SU-DHL-6 (cell line): ENCODE results near the gene EVL.
A peak's percentile ranks its signal among the peaks of the same experiment; 100 is the strongest.

ENCODE experiments used
- H2AFZ ChIP-seq: fragments of 200-600 bp; sonication (generic); 2 replicates; pipeline ENCODE4 v1.6.1; 2014; ENCODE audit warnings: low read depth, mild to moderate bottlenecking, moderate library complexity, mixed read lengths, antibody characterized with exemption, low read length; ENCODE audit not compliant: severe bottlenecking
- H3F3A ChIP-seq: fragments of 200-600 bp; shearing (Covaris generic); 2 replicates; pipeline ENCODE4 v1.6.0; 2016; ENCODE audit warnings: antibody characterized with exemption, mild to moderate bottlenecking; ENCODE audit not compliant: insufficient read depth
- H3K27ac ChIP-seq: fragments of 200-600 bp; sonication (generic); 2 replicates; pipeline ENCODE4 v1.5.1; 2016; ENCODE audit warnings: low read depth, mild to moderate bottlenecking, low read length, moderate library complexity, mixed read lengths
- H3K27me3 ChIP-seq: fragments of 200-600 bp; sonication (generic), shearing (Covaris generic); 2 replicates; pipeline ENCODE4 v1.6.0; 2014; ENCODE audit warnings: mild to moderate bottlenecking, low read length
- H3K36me3 ChIP-seq: fragments of 200-600 bp; sonication (generic); 2 replicates; pipeline ENCODE4 v1.6.1; 2014; ENCODE audit warnings: mild to moderate bottlenecking, low read length, mixed read lengths
- H3K4me2 ChIP-seq: fragments of 300-600, 200-600 bp; shearing (Covaris generic), sonication (generic); 2 replicates; pipeline ENCODE4 v1.6.0; 2014; ENCODE audit warnings: low read length, low read depth, mild to moderate bottlenecking; ENCODE audit not compliant: poor library complexity, severe bottlenecking
- H3K4me3 ChIP-seq: fragments of 200-600 bp; sonication (generic); 2 replicates; pipeline ENCODE4 v1.5.1; 2014; ENCODE audit warnings: antibody characterized with exemption, low read length, mild to moderate bottlenecking, mixed read lengths; ENCODE audit not compliant: insufficient read depth, poor library complexity, severe bottlenecking
- H3K79me2 ChIP-seq: fragments of 200-600 bp; sonication (generic); 2 replicates; pipeline ENCODE4 v1.6.1; 2014; ENCODE audit warnings: mild to moderate bottlenecking, low read length, moderate library complexity; ENCODE audit not compliant: insufficient read depth
- H3K9ac ChIP-seq: fragments of 200-600 bp; sonication (generic); 2 replicates; pipeline ENCODE4 v1.7.0; 2014; ENCODE audit warnings: mild to moderate bottlenecking, low read length
- H3K9me2 ChIP-seq: fragments of 200-600 bp; sonication (generic); replicated peaks from 2 replicates; pipeline ENCODE4 v1.6.1; 2014; ENCODE audit warnings: low read length; ENCODE audit not compliant: insufficient read depth
- H3K9me3 ChIP-seq: fragments of 200-600 bp; sonication (generic); 2 replicates; pipeline ENCODE4 v1.6.1; 2014; ENCODE audit warnings: low read length, mixed read lengths; ENCODE audit not compliant: insufficient read depth
- H4K20me1 ChIP-seq: fragments of 200-600 bp; sonication (generic); 2 replicates; pipeline ENCODE4 v1.6.1; 2014; ENCODE audit warnings: low read depth, mild to moderate bottlenecking, antibody characterized with exemption, low read length, moderate library complexity, mixed read lengths
- EZH2phosphoT487 ChIP-seq: fragments of 200-600 bp; sonication (generic), shearing (Covaris generic); conservative IDR thresholded peaks from 2 replicates; pipeline ENCODE4 v1.6.1; 2018; ENCODE audit warnings: mild to moderate bottlenecking, antibody characterized with exemption, low read length, moderate library complexity, mixed read lengths
- TF ChIP-seq, protein P1 (sequence below): fragments of 200-600 bp; sonication (generic); IDR thresholded peaks from one replicate; pipeline ENCODE4 v1.5.1; 2017; ENCODE audit warnings: antibody characterized with exemption, mild to moderate bottlenecking, low read length, moderate library complexity; ENCODE audit not compliant: insufficient read depth, poor library complexity, severe bottlenecking

The EVL gene

DNA sequence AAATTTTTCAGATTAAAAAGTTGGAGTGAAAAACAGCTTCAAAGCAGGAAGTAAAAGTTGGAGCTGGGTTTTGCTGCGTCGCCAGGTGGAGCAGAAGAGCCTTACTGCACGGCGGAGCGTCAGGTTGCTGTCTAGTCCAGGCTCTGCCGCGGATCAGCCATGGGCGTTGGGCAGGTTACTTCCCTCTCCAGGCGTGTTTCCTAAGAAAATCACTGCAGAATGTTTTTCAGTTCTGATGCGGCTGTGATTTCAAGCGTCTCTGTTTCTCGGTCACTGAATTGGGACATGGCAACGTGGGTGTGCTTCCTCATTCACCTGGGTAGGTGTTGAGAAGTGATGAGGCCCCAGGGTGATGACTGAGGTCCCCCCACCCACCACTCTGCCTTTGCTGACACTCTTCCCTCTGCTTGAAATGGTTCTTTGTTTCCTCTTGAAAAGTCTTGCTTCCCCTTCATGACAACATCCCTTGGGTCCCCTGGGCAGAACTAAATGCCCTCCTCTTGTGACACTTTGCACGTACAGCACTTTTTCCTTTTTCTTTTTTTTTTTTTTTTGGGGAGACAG, 7.6 kb downstream of the EVL start:
- Histone ChIP-seq H3K27me3 (no peaks in the 10 kb centered on the region), H3K27ac (peak overlapping the region; percentile 95), H3F3A (peaks cover 38% of the 10 kb centered on the region), H3K36me3 (peaks cover 3% of the 10 kb centered on the region; the same call in 1 of the 2 replicates), H3K79me2 (peaks cover 84% of the 10 kb centered on the region), H3K9ac (peak overlapping the region; percentile 34), H3K4me3 (peak overlapping the region; percentile 31), H3K4me2 (peak overlapping the region; percentile 85), H3K9me3 (no peaks in the 10 kb centered on the region), H2AFZ (peak overlapping the region; percentile 45), H3K9me2 (no peaks in the 10 kb centered on the region), H4K20me1 (no peaks in the 10 kb centered on the region)
- no peak for TF ChIP-seq EZH2phosphoT487
- TF ChIP-seq, protein P1, sequence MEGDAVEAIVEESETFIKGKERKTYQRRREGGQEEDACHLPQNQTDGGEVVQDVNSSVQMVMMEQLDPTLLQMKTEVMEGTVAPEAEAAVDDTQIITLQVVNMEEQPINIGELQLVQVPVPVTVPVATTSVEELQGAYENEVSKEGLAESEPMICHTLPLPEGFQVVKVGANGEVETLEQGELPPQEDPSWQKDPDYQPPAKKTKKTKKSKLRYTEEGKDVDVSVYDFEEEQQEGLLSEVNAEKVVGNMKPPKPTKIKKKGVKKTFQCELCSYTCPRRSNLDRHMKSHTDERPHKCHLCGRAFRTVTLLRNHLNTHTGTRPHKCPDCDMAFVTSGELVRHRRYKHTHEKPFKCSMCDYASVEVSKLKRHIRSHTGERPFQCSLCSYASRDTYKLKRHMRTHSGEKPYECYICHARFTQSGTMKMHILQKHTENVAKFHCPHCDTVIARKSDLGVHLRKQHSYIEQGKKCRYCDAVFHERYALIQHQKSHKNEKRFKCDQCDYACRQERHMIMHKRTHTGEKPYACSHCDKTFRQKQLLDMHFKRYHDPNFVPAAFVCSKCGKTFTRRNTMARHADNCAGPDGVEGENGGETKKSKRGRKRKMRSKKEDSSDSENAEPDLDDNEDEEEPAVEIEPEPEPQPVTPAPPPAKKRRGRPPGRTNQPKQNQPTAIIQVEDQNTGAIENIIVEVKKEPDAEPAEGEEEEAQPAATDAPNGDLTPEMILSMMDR = peak; percentile 44

DNA sequence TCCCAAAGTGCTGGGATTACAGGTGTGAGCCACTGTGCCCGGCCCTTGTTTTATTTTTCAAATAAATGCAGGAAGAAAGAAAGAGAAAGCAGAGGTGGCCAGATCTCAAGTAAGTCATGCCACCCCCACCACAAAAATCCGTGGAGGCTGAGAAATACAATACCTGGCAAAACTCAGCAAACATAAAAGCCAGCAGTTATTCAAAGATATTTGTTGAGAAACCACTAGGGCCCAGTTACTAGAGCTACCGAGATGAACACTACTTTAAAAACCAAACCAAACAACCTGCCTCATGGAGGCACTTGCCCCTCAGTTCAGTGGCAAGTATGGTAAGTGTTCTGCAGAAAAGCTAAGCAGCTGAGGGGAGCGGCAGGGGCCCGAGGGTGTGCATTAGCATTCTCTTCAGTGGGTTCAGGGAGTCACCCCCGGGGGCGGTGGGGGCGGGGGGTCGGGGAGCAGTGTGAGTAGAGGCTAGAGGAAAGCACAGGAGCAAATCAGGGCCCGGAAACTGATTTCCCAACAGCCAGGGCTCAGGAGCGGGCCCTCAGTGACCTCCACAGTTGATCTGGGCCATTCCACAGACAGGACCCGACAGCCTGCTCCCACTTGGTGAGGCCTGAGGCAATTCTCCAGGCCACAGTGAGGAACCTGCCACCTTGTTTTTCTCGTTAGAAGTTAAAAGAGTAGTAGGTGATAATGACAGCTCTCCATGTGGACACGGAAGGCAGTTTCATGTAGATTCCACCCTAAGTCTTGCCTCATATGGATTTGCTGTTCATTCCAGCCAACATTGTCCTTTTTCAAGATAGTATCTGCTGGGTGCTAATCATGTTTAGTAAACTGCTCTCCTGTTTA, 8.6 kb downstream of the EVL start:
- H3K36me3 ChIP-seq = peaks cover 3% of the 10 kb centered on the region; the same call in 1 of the 2 replicates
- H3F3A ChIP-seq = peaks cover 30% of the 10 kb centered on the region
- no peak overlapping the region for H3K4me3 ChIP-seq
- peaks cover 86% of the 10 kb centered on the region for H3K79me2 ChIP-seq
- H3K4me2 ChIP-seq = peak overlapping the region; percentile 85
- H3K9me2 ChIP-seq = no peaks in the 10 kb centered on the region
- H2AFZ ChIP-seq = no peak overlapping the region
- H3K27ac ChIP-seq = peak overlapping the region; percentile 95
- H3K9ac ChIP-seq = peak overlapping the region; percentile 34; the same call in 1 of the 2 replicates
- H4K20me1 ChIP-seq = no peaks in the 10 kb centered on the region
- no peak for TF ChIP-seq EZH2phosphoT487
- TF ChIP-seq, protein P1 = no peak
- H3K27me3 ChIP-seq = no peaks in the 10 kb centered on the region
- no peaks in the 10 kb centered on the region for H3K9me3 ChIP-seq

DNA sequence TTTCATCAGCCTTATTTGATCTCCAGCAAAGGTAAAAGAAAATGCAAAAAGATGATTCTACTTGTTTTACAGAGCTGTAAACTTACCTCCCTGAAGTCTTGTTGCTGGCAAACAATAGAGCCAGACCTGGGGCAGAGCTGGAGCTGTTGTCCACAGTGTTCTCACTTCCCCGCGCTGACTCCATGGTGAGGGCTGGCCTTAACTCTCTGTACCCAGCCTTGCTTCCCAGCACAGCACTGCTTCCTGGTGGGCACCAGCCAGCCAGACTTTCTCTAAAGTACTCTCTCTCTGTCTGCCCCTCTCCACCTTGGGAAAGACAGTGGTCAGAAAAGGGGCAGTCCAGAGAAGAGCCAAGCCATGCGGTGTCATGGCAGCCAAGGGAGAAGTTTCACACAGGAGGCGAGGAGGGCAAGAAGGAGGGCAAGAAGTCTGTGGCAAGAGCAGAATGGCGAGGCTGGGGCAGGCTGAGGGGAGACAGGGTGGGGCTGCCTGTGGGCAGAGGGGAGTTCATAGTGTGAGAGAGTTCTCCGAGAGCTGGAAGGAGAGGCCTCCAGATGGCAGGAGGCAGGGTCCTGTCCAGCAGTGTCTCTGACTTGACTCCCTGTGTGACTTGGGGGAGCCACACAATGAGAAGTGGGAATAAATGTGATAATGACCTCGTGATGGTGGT, 9.3 kb downstream of the EVL start:
- H3K9ac ChIP-seq = no peak overlapping the region
- no peaks in the 10 kb centered on the region for H4K20me1 ChIP-seq
- TF ChIP-seq EZH2phosphoT487 = no peak
- TF ChIP-seq, protein P1 = no peak
- no peak overlapping the region for H2AFZ ChIP-seq
- peaks cover 3% of the 10 kb centered on the region; the same call in 1 of the 2 replicates for H3K36me3 ChIP-seq
- no peak overlapping the region for H3K4me3 ChIP-seq
- no peak overlapping the region for H3K4me2 ChIP-seq
- peaks cover 22% of the 10 kb centered on the region for H3F3A ChIP-seq
- H3K9me3 ChIP-seq = no peaks in the 10 kb centered on the region
- peaks cover 86% of the 10 kb centered on the region for H3K79me2 ChIP-seq
- H3K9me2 ChIP-seq = no peaks in the 10 kb centered on the region
- no peak overlapping the region for H3K27ac ChIP-seq
- H3K27me3 ChIP-seq = no peaks in the 10 kb centered on the region
